Naive B cell (primary cell): ENCODE data around the gene CABP2. TPM values are rescaled to one million over a fixed set of nuclear protein-coding genes. Genes with fewer than 3 reads are reported as not detected.
A peak's percentile ranks its signal among the peaks of the same experiment; 100 is the strongest.

ENCODE experiments used
- ATAC-seq, 2 donors: fragments of 150-1000 bp; cut with Tn5 transposase; 2 replicates each; pipeline ENCODE4 v1.10.0; 2021; ENCODE audit warnings: low read depth in 2 of 2, mild to moderate bottlenecking in 2 of 2, moderate library complexity in 2 of 2
- DNase-seq: peaks from one replicate; pipeline ENCODE4 v3.0.0; 2022
- H3K27ac Mint-ChIP-seq, 6 donors: one replicate each; pipeline ENCODE4 v1.8.0; 2020 to 2022; ENCODE audit warnings: mild to moderate bottlenecking in 6 of 6, mixed read lengths in 6 of 6, moderate library complexity in 5 of 6, inconsistent platforms in 2 of 6
- H3K27me3 Mint-ChIP-seq, 3 donors: one replicate each; pipeline ENCODE4 v1.8.0; 2021 to 2022; ENCODE audit warnings: mixed read lengths in 3 of 3, mild to moderate bottlenecking in 1 of 3
- H3K36me3 Mint-ChIP-seq, 2 donors: one replicate each; pipeline ENCODE4 v1.8.0; 2020 to 2022; ENCODE audit warnings: mixed read lengths in 2 of 2, inconsistent platforms in 1 of 2, mild to moderate bottlenecking in 1 of 2
- H3K4me1 Mint-ChIP-seq, 3 donors: one replicate each; pipeline ENCODE4 v1.8.0; 2020 to 2022; ENCODE audit warnings: mixed read lengths in 3 of 3, inconsistent platforms in 1 of 3, mild to moderate bottlenecking in 1 of 3, moderate library complexity in 1 of 3
- H3K4me3 Mint-ChIP-seq, 8 donors: one replicate each; pipeline ENCODE4 v1.8.0; 2020 to 2022; ENCODE audit warnings: mild to moderate bottlenecking in 8 of 8, mixed read lengths in 8 of 8, moderate library complexity in 8 of 8, inconsistent platforms in 2 of 8
- H3K9me3 Mint-ChIP-seq, 7 donors: one replicate each; pipeline ENCODE4 v1.8.0; 2020 to 2022; ENCODE audit warnings: mixed read lengths in 7 of 7, mild to moderate bottlenecking in 5 of 7, inconsistent platforms in 2 of 7, moderate library complexity in 1 of 7
- polyA plus RNA-seq, 6 donors: library from polyadenylated mRNA; unstranded; fragments of 300-500 nt; fragmentation: Illumina TruSeq; gene quantifications; one replicate each; pipeline ENCODE4 v1.2.3, GENCODE V29; 2021; ENCODE audit warnings: low read depth in 6 of 6

Gene CABP2
- polyA plus RNA-seq, 6 donors from 2014 or later: not detected

DNA sequence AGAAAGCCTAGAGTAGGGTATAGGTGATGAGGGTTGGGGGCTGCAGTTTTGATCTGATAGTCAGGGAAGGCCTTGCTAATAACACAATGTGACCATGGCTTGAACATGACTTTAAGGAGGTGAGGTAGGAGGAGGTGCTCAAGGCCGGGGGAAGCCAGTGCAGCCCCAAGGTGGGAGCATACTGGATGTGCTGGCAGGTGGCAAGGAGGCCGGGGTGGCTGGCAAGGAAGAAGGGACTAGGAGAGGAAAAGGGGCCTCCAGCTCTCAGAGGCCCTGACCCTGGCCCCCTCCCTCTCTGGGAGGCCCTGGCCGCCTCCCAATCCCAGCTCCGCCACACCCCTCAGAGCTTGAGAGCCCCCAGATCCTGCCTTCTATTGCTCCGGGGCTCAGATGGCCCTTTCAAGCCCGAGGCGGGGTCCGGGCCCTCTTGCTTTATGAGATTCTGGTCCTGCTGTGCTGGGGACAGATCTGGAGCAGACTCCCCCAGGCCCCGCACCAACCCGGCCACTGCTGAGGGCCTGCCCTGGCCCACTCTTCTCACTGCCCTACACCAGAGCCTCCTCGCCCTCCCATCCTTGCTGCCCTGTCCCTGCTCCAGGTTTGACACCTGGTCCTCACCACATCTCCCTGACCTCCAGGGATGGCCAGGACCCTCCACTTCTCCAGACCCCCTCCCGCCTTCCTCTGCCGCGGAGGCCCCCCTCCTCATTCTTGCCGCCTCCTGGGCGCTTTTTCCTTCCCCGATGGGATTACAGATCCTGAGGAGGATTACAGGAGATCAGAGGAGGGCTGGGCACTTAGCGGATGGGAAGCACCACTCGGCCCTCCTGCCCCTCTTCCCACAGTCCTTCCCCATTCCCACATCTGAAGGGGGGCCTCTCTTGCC lies 19.9 kb downstream of the CABP2 start:
- peak overlapping the region; percentile 63 to 94 (median 87) for H3K4me3 Mint-ChIP-seq

DNA sequence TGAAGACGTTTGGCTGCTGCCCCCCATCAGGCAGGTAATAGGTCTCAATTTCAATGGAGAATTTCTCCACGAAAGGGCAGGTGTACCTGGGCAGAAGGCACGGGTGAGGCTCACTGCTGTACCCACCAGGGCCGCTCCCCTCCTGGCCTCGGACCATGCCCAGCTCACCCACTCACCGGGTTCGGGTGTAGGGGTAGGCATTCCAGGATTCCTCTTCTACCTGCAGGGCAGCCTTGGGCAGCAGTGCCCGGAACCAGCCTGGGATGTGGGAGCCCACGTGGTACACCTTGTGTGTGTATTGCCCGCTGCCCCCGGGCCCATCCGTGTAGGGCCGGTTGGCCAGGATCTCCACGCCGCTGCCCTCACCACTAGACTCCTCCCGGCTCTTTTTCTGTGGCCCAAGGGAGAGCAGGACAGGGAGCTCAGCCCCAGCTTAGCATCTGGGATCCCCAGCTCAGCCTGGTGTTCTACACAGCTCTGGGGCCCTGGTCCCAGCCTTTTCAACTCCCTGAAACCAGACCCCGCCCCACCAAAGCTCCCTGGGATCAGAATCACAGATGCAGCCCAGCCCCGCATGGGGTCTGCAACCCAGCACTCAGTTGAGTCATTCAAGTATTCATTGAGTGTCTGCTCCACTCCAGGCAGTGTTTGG lies 20.8 kb downstream of the CABP2 start:
- Mint-ChIP-seq H3K27me3 (no peaks in the 10 kb centered on the region), H3K27ac (peak overlapping the region in 2 of 6 donors; percentile 44 to 93), H3K36me3 (peaks cover 8 to 9% of the 10 kb centered on the region in 2 donors), H3K4me3 (peak overlapping the region; percentile 63 to 94 (median 87)), H3K4me1 (peaks cover 30 to 48% (median 39%) of the 10 kb centered on the region in 3 donors), H3K9me3 (no peaks in the 10 kb centered on the region)
- no peak for DNase-seq
- no peak for ATAC-seq

More for the DNA sequence above, 19.9 kb downstream of the CABP2 start:
- Mint-ChIP-seq H3K27me3 (no peaks in the 10 kb centered on the region), H3K4me1 (peaks cover 30 to 52% (median 41%) of the 10 kb centered on the region in 3 donors), H3K9me3 (no peaks in the 10 kb centered on the region), H3K27ac (peak overlapping the region in 3 of 6 donors; percentile 44 to 93 (median 77)), H3K36me3 (peaks cover 8 to 9% of the 10 kb centered on the region in 2 donors)
- DNase-seq: no peak
- ATAC-seq: no peak

DNA sequence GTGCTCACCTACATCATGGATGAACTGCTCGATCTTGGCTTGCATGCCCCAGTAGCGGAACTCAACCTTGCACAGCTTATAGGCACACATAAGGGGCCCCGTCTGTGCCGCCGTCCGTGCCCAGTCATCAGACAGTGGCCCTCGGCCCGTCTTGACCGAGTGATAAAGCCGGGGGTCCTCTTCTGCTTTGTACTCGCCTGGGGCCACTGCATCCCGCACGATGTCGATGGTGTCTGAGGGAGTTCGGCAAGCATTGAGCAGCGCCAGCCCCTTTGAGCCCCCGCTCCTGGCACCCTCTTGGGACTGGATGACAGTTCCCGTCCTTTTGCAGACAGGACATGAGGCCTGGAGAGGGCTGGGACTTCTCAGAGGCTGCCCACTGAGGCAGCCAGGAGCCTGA lies 21.4 kb downstream of the CABP2 start:
- no peak overlapping the region for H3K4me3 Mint-ChIP-seq
- DNase-seq (no peak), ATAC-seq (no peak)
- H3K36me3 Mint-ChIP-seq: peaks cover 8 to 9% of the 10 kb centered on the region in 2 donors
- peak overlapping the region in 2 of 6 donors; percentile 54 to 56 for H3K27ac Mint-ChIP-seq
- peaks cover 26 to 42% (median 33%) of the 10 kb centered on the region in 3 donors for H3K4me1 Mint-ChIP-seq
- no peaks in the 10 kb centered on the region for H3K27me3 Mint-ChIP-seq
- no peaks in the 10 kb centered on the region for H3K9me3 Mint-ChIP-seq

DNA sequence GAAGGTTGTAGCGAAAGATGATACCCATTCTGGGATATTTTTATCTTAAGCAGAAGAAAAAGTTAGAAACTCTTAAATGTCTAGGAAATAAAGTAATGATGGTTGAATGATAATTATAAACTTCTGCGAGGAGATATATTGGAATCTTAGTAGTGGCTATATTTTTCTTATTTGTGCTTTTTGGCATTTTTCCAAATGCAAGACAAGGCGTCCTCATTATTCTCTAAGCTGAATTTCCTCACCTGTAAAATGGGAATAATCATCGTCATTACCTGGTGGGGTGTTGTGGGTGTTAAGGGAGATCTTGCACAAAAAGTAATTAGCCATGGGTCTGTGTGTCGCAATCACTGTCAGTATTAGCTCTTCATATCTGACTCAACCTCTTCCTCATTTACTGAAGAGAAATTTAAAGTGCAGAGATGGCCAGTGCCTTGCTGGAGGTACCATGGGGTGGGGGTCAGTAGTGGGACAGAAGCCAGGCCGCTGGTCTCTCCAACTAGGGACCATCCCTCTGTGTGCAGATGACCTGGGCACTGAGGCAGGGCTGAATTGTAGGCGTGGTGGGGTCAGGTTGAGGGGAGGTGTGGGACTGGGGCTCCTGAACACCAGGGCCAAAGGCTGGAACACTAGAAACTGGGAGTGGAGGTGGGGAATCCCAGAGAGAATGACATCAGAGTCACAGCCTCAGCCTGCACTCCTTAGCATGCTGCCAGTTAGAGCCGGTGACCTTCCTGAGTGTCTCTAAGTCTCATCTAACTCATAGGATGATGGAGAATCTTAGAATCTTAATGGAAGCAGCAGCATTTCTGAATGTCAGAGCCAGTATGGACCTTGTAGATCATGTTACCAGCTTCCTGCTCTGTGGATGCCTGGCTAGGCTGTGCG lies 22.2 kb downstream of the CABP2 start:
- H3K36me3 Mint-ChIP-seq: peaks cover 8 to 9% of the 10 kb centered on the region in 2 donors
- peak overlapping the region in 4 of 6 donors; percentile 11 to 84 (median 32) for H3K27ac Mint-ChIP-seq
- ATAC-seq (no peak), DNase-seq (no peak)
- H3K27me3 Mint-ChIP-seq: no peaks in the 10 kb centered on the region
- peaks cover 22 to 36% (median 25%) of the 10 kb centered on the region in 3 donors for H3K4me1 Mint-ChIP-seq
- peak overlapping the region in 2 of 8 donors; percentile 18 to 35 for H3K4me3 Mint-ChIP-seq
- H3K9me3 Mint-ChIP-seq: no peaks in the 10 kb centered on the region

DNA sequence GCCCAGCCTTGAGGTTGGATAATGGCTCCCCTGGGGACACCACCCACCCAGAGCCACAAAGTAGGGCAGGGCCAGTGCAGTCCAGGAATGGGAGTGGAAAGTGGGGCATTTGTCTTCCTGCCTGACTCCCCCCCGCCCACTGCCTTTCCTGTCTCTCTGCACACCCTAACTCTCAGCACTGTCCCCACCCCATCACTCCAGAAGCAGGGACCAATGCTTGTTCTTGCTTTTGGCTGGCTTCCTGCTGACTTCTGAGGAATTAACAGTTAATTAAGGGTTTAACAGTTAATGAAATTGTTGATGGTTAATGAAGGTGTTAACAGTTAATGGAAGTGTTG lies 22.8 kb downstream of the CABP2 start:
- DNase-seq (no peak), ATAC-seq (no peak)
- H3K9me3 Mint-ChIP-seq: no peaks in the 10 kb centered on the region
- peak overlapping the region in 1 of 6 donors; percentile 41 for H3K27ac Mint-ChIP-seq
- peaks cover 8 to 9% of the 10 kb centered on the region in 2 donors for H3K36me3 Mint-ChIP-seq
- peaks cover 19 to 30% (median 20%) of the 10 kb centered on the region in 3 donors for H3K4me1 Mint-ChIP-seq
- H3K4me3 Mint-ChIP-seq: peak overlapping the region in 2 of 8 donors; percentile 18 to 35
- H3K27me3 Mint-ChIP-seq: no peaks in the 10 kb centered on the region

DNA sequence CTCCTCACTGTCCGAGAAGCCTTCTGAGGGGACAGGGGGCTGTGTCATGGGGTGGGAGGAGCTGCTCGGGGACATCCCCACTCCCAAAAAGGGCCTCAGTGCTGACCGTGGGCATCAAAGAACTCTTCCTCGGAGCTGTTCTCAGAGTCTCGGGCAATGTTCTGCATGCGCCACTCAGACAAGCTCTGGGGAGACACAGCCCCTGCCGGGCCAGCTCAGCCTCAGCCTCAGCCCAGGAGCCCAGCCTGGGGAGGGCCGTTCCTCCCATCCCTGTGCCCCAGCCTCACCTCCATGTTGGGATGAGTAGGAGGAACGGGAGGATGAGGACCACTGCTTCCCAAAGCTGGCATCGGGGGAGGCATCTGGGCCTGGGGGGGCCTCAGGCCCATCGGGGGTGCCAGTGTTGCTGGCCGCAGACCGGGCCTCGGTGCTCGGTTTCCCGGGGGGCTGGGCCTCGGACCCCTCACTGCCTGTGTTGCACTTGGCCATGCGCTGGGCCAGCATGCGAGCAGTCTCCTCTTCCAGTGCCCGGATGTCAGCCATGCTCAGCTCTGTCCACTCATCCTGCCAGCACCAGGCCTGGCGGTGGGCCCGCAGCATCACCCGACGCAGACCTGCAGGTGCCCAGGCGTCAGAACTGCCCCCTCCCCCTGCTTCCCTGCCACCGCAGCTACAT lies 23.3 kb downstream of the CABP2 start:
- no peaks in the 10 kb centered on the region for H3K27me3 Mint-ChIP-seq
- DNase-seq: no peak
- ATAC-seq: no peak
- peaks cover 17 to 28% (median 18%) of the 10 kb centered on the region in 3 donors for H3K4me1 Mint-ChIP-seq
- H3K27ac Mint-ChIP-seq: no peak overlapping the region
- H3K4me3 Mint-ChIP-seq: no peak overlapping the region
- no peaks in the 10 kb centered on the region for H3K9me3 Mint-ChIP-seq
- H3K36me3 Mint-ChIP-seq: peaks cover 8 to 9% of the 10 kb centered on the region in 2 donors

DNA sequence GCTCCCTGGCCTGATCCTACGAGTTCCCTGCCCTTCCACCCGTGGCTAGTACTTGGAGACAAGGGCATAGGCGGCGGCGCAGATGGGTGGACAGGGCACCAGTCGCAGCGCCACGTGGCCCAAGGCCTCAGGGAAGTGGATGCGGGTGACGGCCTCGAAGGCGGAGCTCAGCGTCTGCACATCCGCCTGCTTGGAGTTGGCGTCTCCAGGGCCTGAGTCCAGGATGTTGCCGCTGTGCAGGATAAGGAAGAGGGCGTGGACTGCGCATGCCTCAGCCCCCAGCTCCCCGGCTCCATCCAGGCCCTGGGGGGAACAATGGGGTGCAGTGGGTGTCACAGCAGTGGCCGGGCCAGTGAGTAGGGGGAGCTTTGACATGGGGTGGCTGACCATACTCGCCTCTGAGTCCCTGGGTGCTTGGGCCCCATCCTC lies 24.7 kb downstream of the CABP2 start:
- no peak overlapping the region for H3K4me3 Mint-ChIP-seq
- ATAC-seq: no peak
- no peaks in the 10 kb centered on the region for H3K27me3 Mint-ChIP-seq
- H3K27ac Mint-ChIP-seq: peak overlapping the region in 1 of 6 donors; percentile 69
- no peak for DNase-seq
- peaks cover 10 to 25% (median 11%) of the 10 kb centered on the region in 3 donors for H3K4me1 Mint-ChIP-seq
- H3K9me3 Mint-ChIP-seq: no peaks in the 10 kb centered on the region
- peaks cover 8 to 9% of the 10 kb centered on the region in 2 donors for H3K36me3 Mint-ChIP-seq

DNA sequence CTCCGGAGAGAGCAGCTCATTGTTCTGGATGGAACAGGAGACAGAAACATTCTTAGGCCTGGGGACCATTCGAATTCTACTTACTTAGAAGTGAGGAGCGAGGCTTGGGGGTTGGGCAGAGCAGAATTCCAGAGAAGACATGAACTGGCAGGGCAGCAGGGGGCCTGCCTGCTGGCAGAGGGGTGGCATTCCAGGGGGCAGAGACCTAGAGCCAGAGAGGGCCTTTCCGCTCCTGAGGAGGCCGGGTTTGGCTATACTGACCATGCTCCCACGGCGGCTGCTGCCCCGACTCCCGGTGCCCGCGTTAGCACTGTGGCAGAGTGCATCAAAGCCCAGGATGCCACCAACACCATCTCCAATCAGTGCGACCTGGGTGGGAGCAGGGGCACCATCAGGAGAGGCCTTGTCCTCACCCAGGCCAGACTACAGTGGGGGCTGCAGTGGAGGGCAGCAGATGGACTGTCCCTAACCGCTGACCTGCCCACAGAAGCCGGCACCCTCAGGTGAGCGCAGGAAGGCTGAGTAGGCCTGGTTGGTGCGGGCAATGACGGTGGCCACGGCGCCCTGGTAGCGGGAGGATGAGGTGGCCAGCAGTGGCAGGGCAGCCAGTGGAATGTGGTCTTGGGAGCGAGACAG lies 25.5 kb downstream of the CABP2 start:
- Mint-ChIP-seq H3K9me3 (no peaks in the 10 kb centered on the region), H3K4me3 (no peak overlapping the region), H3K27ac (no peak overlapping the region), H3K4me1 (peaks cover 4 to 18% (median 5%) of the 10 kb centered on the region in 3 donors), H3K27me3 (no peaks in the 10 kb centered on the region), H3K36me3 (peaks cover 8 to 9% of the 10 kb centered on the region in 2 donors)
- ATAC-seq: no peak
- no peak for DNase-seq

DNA sequence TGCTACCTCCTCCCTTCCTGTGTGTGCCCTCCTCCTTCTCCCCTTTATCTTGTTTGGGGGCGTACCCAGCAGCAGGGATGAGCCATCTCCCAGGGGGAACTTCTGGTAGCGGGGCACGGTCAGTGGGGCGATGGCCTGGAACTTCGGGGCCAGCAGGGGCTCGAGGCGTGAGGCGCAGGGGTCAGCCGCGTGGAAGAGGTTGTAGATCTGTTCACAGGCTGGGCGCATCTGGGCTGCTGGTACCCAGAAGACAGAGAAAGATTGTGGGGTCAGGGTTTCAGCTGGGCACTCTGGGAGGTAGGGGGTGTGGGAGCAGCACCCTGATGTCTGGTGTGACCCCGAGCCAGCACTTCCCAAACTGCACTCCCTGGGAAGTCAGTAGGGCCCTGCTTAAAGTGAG lies 27.1 kb downstream of the CABP2 start:
- peaks cover 3 to 12% (median 4%) of the 10 kb centered on the region in 3 donors for H3K4me1 Mint-ChIP-seq
- no peaks in the 10 kb centered on the region for H3K9me3 Mint-ChIP-seq
- H3K36me3 Mint-ChIP-seq: peaks cover 7% of the 10 kb centered on the region in 2 donors
- no peak for DNase-seq
- H3K27me3 Mint-ChIP-seq: no peaks in the 10 kb centered on the region
- peak overlapping the region in 3 of 6 donors; percentile 19 to 57 (median 52) for H3K27ac Mint-ChIP-seq
- no peak for ATAC-seq
- no peak overlapping the region for H3K4me3 Mint-ChIP-seq

DNA sequence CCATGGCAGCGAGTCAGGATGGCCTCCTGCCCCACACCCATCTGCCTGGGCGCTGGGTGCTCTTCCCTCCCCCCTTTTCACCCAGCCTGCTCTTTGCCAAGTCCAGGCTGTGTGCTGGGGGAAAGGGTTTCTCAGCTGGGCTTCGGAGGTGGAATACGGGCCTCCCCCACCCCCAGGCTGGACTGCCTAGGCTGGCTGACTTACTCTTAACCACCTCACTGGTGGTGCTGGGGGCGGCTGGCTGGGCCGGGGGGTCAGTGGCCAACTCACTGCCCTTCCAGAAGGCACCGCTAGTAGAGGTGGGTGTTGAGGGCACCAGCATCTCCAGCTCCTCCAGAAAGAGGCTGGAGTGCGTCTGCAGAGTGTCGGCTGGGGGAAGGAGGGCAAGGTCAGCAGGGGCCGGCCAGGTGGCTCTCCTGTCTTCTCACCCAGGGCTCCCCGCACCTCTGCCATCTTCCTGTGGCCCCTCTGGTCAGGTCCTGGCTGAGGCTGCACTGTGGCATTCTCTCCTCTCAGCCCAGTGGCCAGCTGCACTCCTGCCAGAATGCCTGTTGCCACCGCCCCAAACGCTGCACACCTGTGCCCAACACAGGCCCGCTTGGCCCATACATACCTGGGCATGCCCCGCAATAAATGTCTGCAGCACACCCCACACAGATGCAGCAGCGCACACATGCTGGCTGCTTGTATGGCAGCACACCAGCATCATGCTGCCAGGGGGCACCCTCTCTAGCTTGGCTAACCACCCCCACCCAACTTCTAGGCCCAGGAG lies 27.8 kb downstream of the CABP2 start:
- no peaks in the 10 kb centered on the region for H3K9me3 Mint-ChIP-seq
- peaks cover 0 to 6% (median 3%) of the 10 kb centered on the region in 3 donors for H3K4me1 Mint-ChIP-seq
- ATAC-seq (no peak), DNase-seq (no peak)
- no peak overlapping the region for H3K4me3 Mint-ChIP-seq
- H3K27me3 Mint-ChIP-seq: no peaks in the 10 kb centered on the region
- no peak overlapping the region for H3K27ac Mint-ChIP-seq
- H3K36me3 Mint-ChIP-seq: peaks cover under 1 to 6% of the 10 kb centered on the region in 2 donors

DNA sequence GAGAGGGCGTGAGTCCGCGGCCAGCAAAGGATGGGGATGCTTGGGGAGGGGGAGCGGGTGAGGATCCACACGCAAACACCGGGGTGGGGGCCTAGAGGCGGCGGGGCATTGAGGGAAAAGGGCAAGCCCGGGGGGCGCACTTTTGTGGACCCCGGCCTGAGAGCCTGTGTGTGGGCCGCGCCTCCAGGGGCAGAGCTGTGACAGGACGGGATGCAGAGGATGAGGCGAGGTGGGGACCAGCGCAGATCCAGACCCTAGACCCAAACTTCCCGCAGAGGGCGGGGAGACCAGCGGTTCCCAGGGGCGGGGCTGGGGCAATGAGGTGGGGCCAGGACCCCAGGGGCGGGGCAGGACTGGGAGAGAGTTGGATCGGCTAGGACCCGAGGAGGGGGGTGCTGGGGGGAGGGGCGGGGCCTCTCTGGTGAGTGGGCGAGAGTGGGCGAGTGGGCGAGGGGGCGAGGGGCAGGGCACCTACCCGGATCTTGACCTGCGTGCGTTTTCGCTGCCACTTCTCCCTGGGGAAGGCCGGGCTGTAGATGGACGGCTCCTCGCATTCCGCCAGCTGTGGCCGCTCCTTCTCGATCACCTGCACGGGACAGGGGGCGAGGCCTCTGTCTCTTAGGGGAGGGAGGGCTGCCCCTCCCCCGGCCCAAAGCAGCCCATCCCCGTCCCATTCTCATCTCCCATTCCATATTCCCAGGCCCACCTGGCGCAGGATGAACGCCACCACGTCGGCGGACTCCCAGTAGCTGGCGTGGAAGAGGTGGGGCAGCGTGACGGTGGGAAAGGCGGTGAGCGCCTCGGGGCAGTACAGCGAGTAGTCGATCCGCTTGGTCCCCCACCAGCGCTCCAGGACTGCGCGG lies 28.6 kb downstream of the CABP2 start:
- no peak for ATAC-seq

More for the DNA sequence above, 28.6 kb downstream of the CABP2 start:
- Mint-ChIP-seq H3K27me3 (no peaks in the 10 kb centered on the region), H3K4me1 (peaks cover 3 to 13% (median 4%) of the 10 kb centered on the region in 3 donors), H3K36me3 (peaks cover 0 to 11% of the 10 kb centered on the region in 2 donors), H3K27ac (no peak overlapping the region), H3K9me3 (no peaks in the 10 kb centered on the region), H3K4me3 (no peak overlapping the region)
- DNase-seq: no peak
